GM19397 (cell line): ENCODE measurements around the gene MORF4L2.

ENCODE experiments used
- ATAC-seq: cut with Tn5 transposase; IDR thresholded peaks from one replicate; pipeline ENCODE4 v1.9.1; 2021; ENCODE audit warnings: mild to moderate bottlenecking, moderate library complexity; ENCODE audit not compliant: unreplicated experiment

The MORF4L2 gene

DNA sequence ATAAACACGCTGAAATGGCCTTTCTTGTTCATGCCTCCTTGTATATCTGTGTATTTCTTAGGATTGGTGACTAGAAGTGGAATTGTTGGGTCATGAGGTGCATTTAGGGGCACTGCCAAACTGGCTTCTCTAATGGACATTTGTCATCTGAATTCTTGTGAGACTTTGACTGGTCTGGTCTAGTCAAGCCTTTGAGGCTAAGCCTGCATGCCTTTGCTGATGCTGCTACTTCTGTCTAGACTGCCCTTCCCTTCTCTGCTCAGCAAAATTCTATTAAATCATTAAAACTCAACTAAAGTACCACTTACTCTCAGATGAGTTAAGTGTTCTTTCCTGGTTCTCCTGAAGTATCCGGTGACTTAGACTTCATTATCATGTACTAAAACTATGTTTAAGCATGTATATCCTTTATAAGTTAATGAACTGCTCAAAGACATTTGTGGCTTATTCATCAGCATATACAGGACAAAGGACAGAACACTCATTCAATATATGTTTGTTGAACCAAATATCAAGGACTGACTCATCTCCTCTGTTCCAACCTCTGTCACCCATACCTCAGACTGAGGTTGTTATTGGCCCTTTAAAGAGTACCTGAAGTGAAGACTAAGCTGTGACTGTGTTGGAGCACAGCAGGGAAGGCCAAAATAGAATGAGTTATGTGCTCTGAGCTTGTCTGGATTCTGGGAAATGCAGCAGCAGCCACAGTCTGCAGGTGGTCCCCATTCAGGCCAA is 48.7 kb downstream of the MORF4L2 start:
- no peak for ATAC-seq

- ATAC-seq, result no peak
These were observed 51.1 kb downstream of the MORF4L2 start for GRCh38 chrX:103635436-103635835.

- ATAC-seq, result no peak
These were observed 55.4 kb downstream of the MORF4L2 start for GRCh38 chrX:103631145-103631544.

GRCh38 chrX:103630171-103630511 is 56.4 kb downstream of the MORF4L2 start:
- ATAC-seq, result no peak

GRCh38 chrX:103629318-103630170 is 57.0 kb downstream of the MORF4L2 start:
- no peak for ATAC-seq

DNA sequence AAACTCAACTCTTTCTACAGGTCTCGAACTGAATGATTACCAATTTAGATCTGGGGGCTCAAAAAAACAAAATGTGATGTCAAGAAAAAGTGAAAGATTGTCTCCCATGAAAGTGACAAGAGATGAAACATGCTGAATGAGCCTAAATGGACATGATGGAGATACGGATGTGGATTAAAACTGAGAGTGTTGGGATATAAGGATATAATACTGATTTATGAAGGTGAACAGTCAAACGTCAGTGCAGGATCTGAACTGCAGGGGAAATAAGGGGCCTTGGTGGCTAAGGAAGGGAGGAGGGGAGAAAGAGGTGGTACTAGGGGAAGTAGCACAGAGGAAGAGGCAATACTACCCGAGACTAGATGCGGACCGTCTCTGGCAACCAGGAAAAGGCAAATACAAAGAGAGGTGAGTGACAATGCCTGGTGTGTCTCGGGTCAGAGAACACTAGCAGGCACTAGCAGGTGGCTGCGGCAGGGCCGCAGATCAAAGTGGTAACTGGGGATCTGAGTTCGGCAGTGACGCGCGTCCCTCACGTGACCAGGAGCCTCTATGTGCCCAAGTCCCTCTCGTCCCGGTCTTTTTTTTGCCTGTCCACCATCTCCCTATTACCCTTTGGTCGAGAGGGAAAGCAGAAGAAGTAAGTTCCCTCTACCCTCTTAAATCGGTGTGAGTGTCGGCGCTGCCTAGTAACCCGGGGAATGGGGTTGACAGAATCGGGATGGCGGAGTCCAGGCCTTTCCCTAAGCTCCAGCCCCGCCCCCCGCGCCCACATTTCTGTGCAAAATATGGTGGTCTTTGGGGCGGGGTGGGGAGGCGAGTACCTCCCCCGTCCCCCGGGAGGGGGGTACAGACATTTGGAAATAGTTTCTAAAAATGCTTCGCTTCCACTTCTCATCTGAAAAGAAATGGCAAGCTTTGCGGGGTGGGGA is 57.8 kb downstream of the MORF4L2 start, which contains the start of gene TCEAL1:
Gene TCEAL1, plus strand, starts transcription at position 590 of the 932 bp plus-strand sequence. CDS start 942 bp downstream, outside the sequence.
- ATAC-seq, result peak; percentile 75

- no peak for ATAC-seq
These were observed 59.6 kb downstream of the MORF4L2 start for GRCh38 chrX:103626855-103627254.
